GM21576 (cell line): ENCODE results near the gene FOXB1.

Experiments used
- ATAC-seq: cut with Tn5 transposase; IDR thresholded peaks from one replicate; pipeline ENCODE4 v1.9.1; 2021; ENCODE audit warnings: mild to moderate bottlenecking, moderate library complexity; ENCODE audit not compliant: unreplicated experiment

Gene FOXB1

GRCh38 chr15:60004009-60004845 is at the start of gene FOXB1:
Gene FOXB1, plus strand, starts transcription at chr15:60004311. Its CDS starts 653 bp downstream, at chr15:60004964.
- ATAC-seq: no peak

- ATAC-seq: no peak
Observed at GRCh38 chr15:59958288-59958687, 45.8 kb upstream of the FOXB1 start.

- no peak for ATAC-seq
Observed at GRCh38 chr15:59960318-59960717, 43.8 kb upstream of the FOXB1 start.

- ATAC-seq: no peak
Observed at GRCh38 chr15:59963322-59963721, 40.8 kb upstream of the FOXB1 start.

GRCh38 chr15:59963925-59964324 is 40.2 kb upstream of the FOXB1 start:
- no peak for ATAC-seq

- no peak for ATAC-seq
Observed at GRCh38 chr15:59965741-59966140, 38.4 kb upstream of the FOXB1 start.

- no peak for ATAC-seq
Observed at GRCh38 chr15:59966262-59966661, 37.8 kb upstream of the FOXB1 start.

GRCh38 chr15:59968314-59968713 is 35.8 kb upstream of the FOXB1 start:
- ATAC-seq: no peak

- ATAC-seq: no peak
Observed at GRCh38 chr15:59972241-59972640, 31.9 kb upstream of the FOXB1 start.

- no peak for ATAC-seq
Observed at GRCh38 chr15:59976480-59977271, 27.4 kb upstream of the FOXB1 start.

- ATAC-seq: no peak
Observed at GRCh38 chr15:59991834-59992233, 12.3 kb upstream of the FOXB1 start.

- no peak for ATAC-seq
Observed at GRCh38 chr15:59993041-59993750, 10.9 kb upstream of the FOXB1 start.

- ATAC-seq: no peak
Observed at GRCh38 chr15:59993950-59994401, 10.1 kb upstream of the FOXB1 start.

GRCh38 chr15:59994526-59994887 is 9.6 kb upstream of the FOXB1 start:
- no peak for ATAC-seq

- no peak for ATAC-seq
Observed at GRCh38 chr15:59994888-59995557, 9.1 kb upstream of the FOXB1 start.

- ATAC-seq: no peak
Observed at GRCh38 chr15:59995568-59996297, 8.4 kb upstream of the FOXB1 start.

GRCh38 chr15:59996298-59997041 is 7.6 kb upstream of the FOXB1 start:
- ATAC-seq: no peak

GRCh38 chr15:59997070-59997701 is 6.9 kb upstream of the FOXB1 start:
- peak; percentile 90 for ATAC-seq
